COLO829 (cell line): ENCODE data around the gene KDM4C.
A peak's percentile ranks its signal among the peaks of the same experiment; 100 is the strongest.
"Not testable (repeated sequence)": the region's sequence is repeated elsewhere in the genome, so short reads cannot be mapped to it uniquely, and the experiment has no call there.

Experiments
- DNase-seq: peaks from one replicate; pipeline ENCODE4 v3.0.0; 2012; ENCODE audit warnings: low spot score

KDM4C gene

DNA sequence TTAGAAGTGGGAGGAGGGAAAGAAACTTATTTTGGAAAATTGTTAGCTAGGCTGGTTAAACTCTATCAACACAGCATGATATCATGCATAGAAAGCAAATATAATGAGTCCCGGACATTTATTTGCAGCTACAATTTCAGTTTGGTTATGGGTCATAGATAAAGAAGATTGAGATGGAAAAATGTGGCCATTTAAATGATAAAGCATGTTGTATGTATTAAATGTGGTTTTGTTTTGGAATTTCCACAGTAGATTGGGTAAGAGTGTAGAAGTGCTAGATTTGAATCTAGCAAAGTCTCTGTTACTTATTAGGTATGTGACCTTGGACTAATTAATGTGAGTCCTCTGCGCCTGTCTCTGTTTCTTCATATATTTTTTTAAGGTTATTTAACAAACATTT, 217.4 kb downstream of the KDM4C start:
- no peak for DNase-seq

GRCh38 chr9:6977761-6978160, 220.0 kb downstream of the KDM4C start:
- DNase-seq, result no peak

GRCh38 chr9:6978591-6978990, 220.8 kb downstream of the KDM4C start:
- no peak for DNase-seq

GRCh38 chr9:6984941-6985578, 227.3 kb downstream of the KDM4C start:
- no peak for DNase-seq

- no peak for DNase-seq
Measured at GRCh38 chr9:6986141-6986815, 228.5 kb downstream of the KDM4C start.

DNA sequence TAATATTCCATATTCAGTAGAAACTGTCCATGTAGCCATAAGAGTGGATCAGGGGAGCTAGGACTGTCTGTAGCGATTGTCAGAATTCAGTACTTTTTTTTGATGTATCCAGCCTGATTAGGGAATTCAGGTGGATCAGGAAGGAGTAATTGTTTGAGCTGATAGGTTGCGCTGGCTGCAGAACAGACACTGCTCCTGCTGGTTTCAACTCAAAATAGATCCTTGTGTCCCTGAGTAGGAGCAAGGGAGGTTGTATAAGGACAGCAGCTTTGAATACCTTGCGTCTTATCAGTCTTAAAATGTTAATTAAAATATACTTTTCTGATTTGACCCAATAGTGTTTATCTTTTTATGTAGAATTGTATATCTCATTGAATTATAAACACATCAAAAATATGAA, 229.6 kb downstream of the KDM4C start:
- DNase-seq, result no peak

- no peak for DNase-seq
Measured at GRCh38 chr9:6991418-6991817, 233.6 kb downstream of the KDM4C start.

- no peak for DNase-seq
Measured at GRCh38 chr9:6996061-6996854, 238.5 kb downstream of the KDM4C start.

GRCh38 chr9:6997330-6997729, 239.6 kb downstream of the KDM4C start:
- DNase-seq, result no peak

GRCh38 chr9:6999794-7000193, 242.0 kb downstream of the KDM4C start:
- DNase-seq, result peak; percentile 11

DNA sequence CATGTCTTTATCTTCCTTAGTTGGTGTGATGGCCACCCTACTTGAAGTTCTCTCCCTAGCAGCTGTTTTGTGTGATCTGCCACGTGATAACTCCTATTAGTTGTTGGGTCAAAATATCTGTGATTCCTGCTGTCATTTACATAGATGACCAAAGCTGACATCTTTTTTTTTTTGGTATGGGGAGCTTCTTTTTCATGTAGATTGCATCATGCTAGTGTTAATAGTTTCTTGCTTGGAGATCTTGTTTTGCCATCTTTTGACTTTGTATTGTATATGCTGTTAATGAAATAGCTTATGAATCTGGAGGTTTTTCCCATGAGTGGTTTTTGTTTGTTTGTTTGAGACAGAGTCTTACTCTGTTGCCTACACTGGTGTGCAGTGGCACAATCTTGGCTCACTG, 243.8 kb downstream of the KDM4C start:
- no peak for DNase-seq

GRCh38 chr9:7003861-7004260, 246.1 kb downstream of the KDM4C start:
- DNase-seq, result no peak

DNA sequence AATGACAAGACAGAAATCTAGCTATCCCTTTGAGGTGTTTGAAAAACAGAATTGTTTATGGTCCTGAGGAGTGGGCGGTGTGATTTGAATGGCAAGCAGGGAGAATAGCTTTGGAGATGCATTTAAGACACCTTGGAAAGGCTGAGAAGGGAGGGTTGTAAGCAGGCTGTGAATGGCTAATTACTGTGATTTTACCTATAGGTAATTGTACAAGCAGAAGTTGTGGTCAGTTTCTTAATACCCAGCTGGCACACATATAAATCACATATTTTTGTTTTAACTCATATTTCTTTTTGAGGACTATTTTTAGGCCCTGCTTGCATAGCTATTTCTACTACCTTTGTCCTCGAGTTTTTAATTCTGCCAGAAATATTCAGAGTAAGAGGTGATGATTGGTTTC, 248.6 kb downstream of the KDM4C start:
- no peak for DNase-seq

GRCh38 chr9:7008411-7008810, 250.6 kb downstream of the KDM4C start:
- DNase-seq, result no peak

DNA sequence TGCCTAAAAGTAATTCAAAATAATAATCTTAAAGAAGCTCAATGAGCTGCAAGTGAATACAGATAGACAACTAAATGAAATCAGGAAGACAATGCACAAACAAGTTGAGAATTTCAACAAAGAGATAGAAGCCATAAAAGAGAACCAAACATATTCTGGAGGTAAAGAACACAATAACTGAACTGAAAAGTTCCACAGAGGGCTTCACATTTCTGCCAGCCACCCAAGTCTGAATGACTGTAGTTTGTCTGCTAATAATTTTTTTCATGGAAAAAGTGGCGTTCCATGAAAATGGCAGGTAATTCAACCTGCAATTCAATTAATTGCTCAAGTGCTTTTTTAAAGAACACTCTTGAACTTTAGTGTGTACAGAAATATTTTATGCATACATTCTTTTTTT, 251.3 kb downstream of the KDM4C start:
- no peak for DNase-seq

- no peak for DNase-seq
Measured at GRCh38 chr9:7011395-7012067, 253.8 kb downstream of the KDM4C start.

DNA sequence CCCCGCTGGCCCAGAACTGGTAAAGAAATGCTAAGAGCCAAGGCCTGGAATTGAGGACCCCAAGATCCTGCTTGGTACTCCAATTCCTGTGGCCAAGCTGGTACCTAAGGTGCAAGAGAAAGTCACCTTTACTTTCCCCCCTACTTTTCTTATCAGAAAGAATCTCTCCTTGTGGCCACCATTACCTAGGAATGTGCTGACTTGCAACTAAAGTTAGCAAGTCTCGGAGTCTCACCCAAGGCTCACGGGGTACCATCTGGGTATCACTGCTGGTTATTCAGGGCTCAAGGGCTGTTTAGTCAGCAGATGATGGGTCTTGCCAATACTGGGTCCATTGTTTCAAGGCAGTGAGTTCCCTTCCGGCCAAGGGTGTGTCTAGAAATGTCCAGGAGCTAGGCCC, 270.2 kb downstream of the KDM4C start:
- no peak for DNase-seq

DNA sequence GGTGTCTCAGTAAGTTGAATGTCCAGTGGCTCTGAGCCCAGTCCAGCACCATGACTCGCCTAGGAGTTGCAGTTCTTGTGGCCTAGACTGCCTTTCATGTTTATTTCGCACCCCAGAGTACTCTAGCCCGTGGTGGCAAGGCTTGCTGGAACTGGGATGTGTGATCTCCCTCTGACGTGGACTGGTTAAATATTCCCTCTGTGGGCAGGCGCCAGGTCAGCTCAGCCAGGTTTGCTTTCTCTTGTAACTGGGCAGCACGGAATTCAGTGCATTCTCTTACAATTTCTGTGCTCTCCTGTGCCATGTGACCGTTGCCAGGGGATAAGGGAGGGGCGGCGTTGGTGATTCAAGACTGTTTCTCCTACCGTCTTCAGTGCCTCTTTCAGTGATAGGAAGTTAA, 270.8 kb downstream of the KDM4C start:
- DNase-seq, result no peak

DNA sequence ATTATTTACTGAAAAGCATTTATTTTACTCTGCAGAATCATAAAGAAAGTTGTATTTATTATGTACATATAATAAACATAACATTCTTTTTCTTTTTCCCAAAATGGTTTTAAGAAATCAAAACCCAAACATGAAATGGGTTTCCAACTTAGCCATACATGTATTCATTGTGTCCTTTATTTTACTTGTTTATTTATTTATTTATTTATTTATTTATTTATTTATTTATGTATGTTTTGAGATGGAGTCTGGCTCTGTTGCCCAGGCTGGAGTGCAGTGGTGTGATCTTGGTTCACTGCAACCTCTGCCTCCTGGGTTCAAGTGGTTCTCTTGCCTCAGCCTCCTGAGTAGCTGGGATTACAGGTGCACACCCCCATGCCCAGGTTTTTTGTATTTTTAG, 273.2 kb downstream of the KDM4C start:
- DNase-seq, result not testable (repeated sequence)

DNA sequence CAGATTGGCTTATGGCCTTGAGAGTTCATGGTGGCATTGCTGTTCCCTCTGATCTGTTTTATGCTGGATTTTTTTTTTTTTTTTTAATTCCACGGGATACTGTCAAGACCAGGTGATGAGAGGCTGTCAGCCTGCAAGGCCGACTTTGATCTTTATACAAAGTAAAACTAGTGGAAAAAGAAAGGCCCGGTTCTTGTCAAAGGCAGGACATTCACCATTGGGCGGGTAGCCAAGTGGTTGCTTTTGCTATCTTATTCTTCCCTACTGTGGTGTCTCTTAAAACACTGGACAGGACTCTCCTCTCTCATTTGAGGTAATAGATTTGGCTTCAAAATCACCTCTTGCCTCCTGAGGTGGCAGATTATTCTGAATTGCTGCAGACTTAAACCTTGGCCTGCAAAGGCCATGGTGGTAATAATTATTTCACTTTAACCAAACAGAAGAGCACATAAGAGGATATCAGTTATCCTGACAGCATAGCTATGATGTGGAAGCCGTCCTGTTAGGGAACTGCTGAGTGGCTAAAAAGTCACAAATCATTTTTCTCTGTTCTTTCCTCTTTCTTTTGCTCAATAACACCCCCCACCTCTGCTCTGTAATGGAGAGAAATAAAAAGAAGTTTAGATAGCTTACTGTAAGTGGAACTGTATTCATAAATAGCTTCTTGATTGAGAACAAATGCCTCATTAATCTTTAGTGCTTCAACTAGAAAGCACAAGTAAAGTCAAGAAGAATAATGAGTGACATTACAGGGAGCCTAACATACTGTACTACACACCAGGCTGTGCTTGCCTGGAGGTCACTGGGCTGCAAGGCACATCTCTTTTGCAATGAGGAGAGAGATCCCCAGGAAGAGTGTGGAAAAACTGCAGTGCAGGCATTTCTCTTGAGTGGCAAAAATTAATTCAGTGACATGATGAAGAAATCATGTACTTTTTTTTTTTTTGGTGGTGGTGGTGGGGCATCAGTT, 275.6 kb downstream of the KDM4C start:
- DNase-seq, result peak; percentile 4

GRCh38 chr9:7037176-7037575, 279.4 kb downstream of the KDM4C start:
- DNase-seq, result no peak

DNA sequence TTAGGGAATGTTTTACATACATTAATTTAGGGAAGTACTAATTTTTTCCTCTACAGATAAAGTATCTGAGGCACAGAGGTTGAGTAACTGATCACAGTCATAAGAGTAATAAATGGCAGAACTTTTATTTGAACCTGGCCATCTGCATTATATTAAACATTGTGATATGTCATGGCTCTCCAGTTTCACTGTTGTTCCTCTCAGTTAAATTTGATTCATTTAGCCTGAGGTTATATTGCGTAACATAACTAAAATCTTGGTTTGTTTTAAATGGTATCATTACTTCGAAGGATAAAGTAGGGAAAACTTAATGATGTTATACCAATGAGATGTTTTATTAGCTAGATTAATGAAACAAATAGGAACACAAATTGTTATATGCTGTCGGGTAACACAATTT, 284.4 kb downstream of the KDM4C start:
- no peak for DNase-seq
